C4-2B (cell line): ENCODE results near the gene VPS33B.

Experiments
- CTCF ChIP-seq: fragments of 450-650 bp; conservative IDR thresholded peaks from 2 replicates; pipeline ENCODE4 v1.5.1; 2017; ENCODE audit warnings: mild to moderate bottlenecking
- ZFX ChIP-seq: fragments of 450-650 bp; IDR thresholded peaks from 2 replicates; pipeline ENCODE4 v1.6.1; 2017

DNA sequence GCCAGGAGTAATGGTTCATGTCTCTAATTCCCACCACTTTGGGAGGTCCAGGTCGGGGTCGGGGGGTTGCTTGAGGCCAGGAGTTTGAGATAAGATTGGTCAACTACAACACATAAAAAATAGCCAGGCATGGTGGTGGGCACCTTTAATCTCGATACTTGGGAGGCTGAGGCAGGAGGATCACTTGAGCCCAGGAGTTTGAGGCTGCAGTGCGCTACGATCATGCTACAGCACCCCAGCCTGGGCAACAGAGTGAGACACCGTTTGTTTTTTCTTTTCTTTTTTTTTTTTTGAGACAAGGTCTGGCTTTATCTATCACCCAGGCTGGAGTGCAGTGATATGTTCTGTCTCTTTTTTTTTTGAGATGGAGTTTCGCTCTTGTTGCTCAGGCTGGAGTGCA, 1.3 kb upstream of the VPS33B start:
- TF ChIP-seq CTCF (no peak), ZFX (no peak)
